Endothelial cell of umbilical vein (primary cell): ENCODE measurements around the gene CHRNA9. TPM values are rescaled to one million over a fixed set of nuclear protein-coding genes. Genes with fewer than 3 reads are reported as not detected.

Experiments
- Bru-seq: library from RNA; stranded (reverse); fragments of 400-500 nt; gene quantifications from one replicate; lab custom pipeline; 2021; lab: Mats Ljungman, UMichigan
- BruChase-seq, 2 experiments: library from RNA; stranded (reverse); fragments of 400-500 nt; gene quantifications; one replicate each; lab custom pipeline; 2021; lab: Mats Ljungman, UMichigan
- BruUV-seq: library from RNA; stranded (reverse); fragments of 400-500 nt; replicated peaks from 2 replicates; lab custom pipeline; 2021; lab: Mats Ljungman, UMichigan
- CTCF ChIA-PET: fragments of 300-600, 350-600 bp; sonication (Branson Sonifier 250); formaldehyde crosslinking; loops from one replicate; lab custom pipeline; 2021; ENCODE audit warnings: antibody characterized with exemption, inconsistent platforms; lab: Charles Lee
- POLR2A ChIA-PET: fragments of 300-600, 350-600 bp; sonication (Branson Sonifier 250); formaldehyde crosslinking; loops from one replicate; lab custom pipeline; 2021; ENCODE audit warnings: antibody characterized with exemption, inconsistent platforms; lab: Charles Lee
- DNase-seq: peaks from one replicate; pipeline ENCODE4 v3.0.0-alpha.2; 2011; ENCODE audit warnings: low read depth, low spot score
- FAIRE-seq: peaks from 2 replicates; lab custom pipeline; 2011; peaks lifted over from hg19 to GRCh38; lab: Jason Lieb, UNC
- H2AFZ ChIP-seq: 2 replicates; pipeline ENCODE4 v1.6.0; 2012; ENCODE audit warnings: low read depth, low read length, control low read depth, inconsistent platforms
- H3K27ac ChIP-seq: 2 replicates; pipeline ENCODE4 v1.5.1; 2011; ENCODE audit warnings: low read depth, mild to moderate bottlenecking, control low read depth, low read length, moderate library complexity; ENCODE audit not compliant: insufficient read depth
- H3K27me3 ChIP-seq, 2 experiments: 2 replicates each; pipeline versions ENCODE4 v1.6.0 to v1.6.1; 2011; ENCODE audit warnings: low read length in 2 of 2, mixed read lengths in 1 of 2; ENCODE audit not compliant: control insufficient read depth in 2 of 2, insufficient read depth in 2 of 2
- H3K36me3 ChIP-seq, 2 experiments: 2 replicates in 1 of 2; 3 replicates in 1 of 2; pipeline ENCODE4 v1.5.1; 2011; ENCODE audit warnings: low read length in 2 of 2, mild to moderate bottlenecking in 1 of 2, moderate library complexity in 1 of 2; ENCODE audit not compliant: control insufficient read depth in 2 of 2, insufficient read depth in 2 of 2; ENCODE audit errors: extremely low read depth in 1 of 2
- H3K4me1 ChIP-seq: 3 replicates; pipeline ENCODE4 v1.5.1; 2011; ENCODE audit warnings: mild to moderate bottlenecking, low read length; ENCODE audit not compliant: control insufficient read depth, insufficient read depth; ENCODE audit errors: extremely low read depth
- H3K4me2 ChIP-seq: 2 replicates; pipeline ENCODE4 v1.6.1; 2011; ENCODE audit warnings: low read length, control low read depth, mixed read lengths; ENCODE audit not compliant: insufficient read depth
- H3K4me3 ChIP-seq, 3 experiments: fragments of 200-600 bp in 1 of 3; sonication (generic), shearing (Covaris generic) in 1 of 3; replicated peaks in 1 of 3; 2 replicates each; pipeline ENCODE4 v1.5.1; 2011 to 2016; ENCODE audit warnings: control low read depth in 3 of 3, low read length in 3 of 3, mild to moderate bottlenecking in 2 of 3, inconsistent platforms in 1 of 3, low read depth in 1 of 3, moderate library complexity in 1 of 3; ENCODE audit not compliant: insufficient read depth in 1 of 3
- H3K79me2 ChIP-seq: 2 replicates; pipeline ENCODE4 v1.6.0; 2012; ENCODE audit warnings: low read length, inconsistent platforms; ENCODE audit not compliant: control insufficient read depth, insufficient read depth
- H3K9ac ChIP-seq: replicated peaks from 2 replicates; pipeline ENCODE3; 2011; ENCODE audit warnings: low read length, control low read depth; ENCODE audit not compliant: insufficient read depth; ENCODE audit errors: extremely low read depth
- H3K9me1 ChIP-seq: replicated peaks from 3 replicates; pipeline ENCODE4 v1.6.0; 2011; ENCODE audit warnings: mild to moderate bottlenecking, low read length; ENCODE audit not compliant: control insufficient read depth, insufficient read depth; ENCODE audit errors: extremely low read depth
- H3K9me3 ChIP-seq: replicated peaks from 2 replicates; pipeline ENCODE4 v1.5.1; 2012; ENCODE audit warnings: low read length, inconsistent platforms; ENCODE audit not compliant: control insufficient read depth, insufficient read depth
- H4K20me1 ChIP-seq: replicated peaks from 2 replicates; pipeline ENCODE3; 2011; ENCODE audit warnings: mild to moderate bottlenecking, low read length; ENCODE audit not compliant: control insufficient read depth, insufficient read depth; ENCODE audit errors: extremely low read depth
- CTCF ChIP-seq, 2 donors: IDR thresholded peaks; 1 replicate in 1 of 2; 2 replicates in 1 of 2; pipeline ENCODE4 v1.5.1; 2011; ENCODE audit warnings: low read length in 2 of 2, mild to moderate bottlenecking in 2 of 2, moderate library complexity in 2 of 2, control low read depth in 1 of 2, inconsistent platforms in 1 of 2, low read depth in 1 of 2; ENCODE audit not compliant: insufficient read depth in 1 of 2; ENCODE audit errors: extremely low read depth in 1 of 2
- EZH2 ChIP-seq: IDR thresholded peaks from 2 replicates; pipeline ENCODE4 v1.6.1; 2012; ENCODE audit warnings: borderline replicate concordance, low read depth, mild to moderate bottlenecking, moderate library complexity, low read length, inconsistent platforms; ENCODE audit not compliant: severe bottlenecking
- FOS ChIP-seq: IDR thresholded peaks from 2 replicates; pipeline ENCODE4 v1.6.1; 2011; ENCODE audit warnings: mild to moderate bottlenecking, low read length, moderate library complexity, borderline replicate concordance; ENCODE audit not compliant: insufficient read depth
- GATA2 ChIP-seq: IDR thresholded peaks from 2 replicates; pipeline ENCODE4 v1.7.0; 2011; ENCODE audit warnings: low read depth, mild to moderate bottlenecking, moderate library complexity, mixed read lengths, low read length; ENCODE audit not compliant: insufficient read length, insufficient read depth
- JUN ChIP-seq: IDR thresholded peaks from 2 replicates; pipeline ENCODE4 v1.6.1; 2011; ENCODE audit warnings: borderline replicate concordance, low read depth; ENCODE audit not compliant: insufficient read length, insufficient read depth
- MAX ChIP-seq: IDR thresholded peaks from 2 replicates; pipeline ENCODE4 v1.6.1; 2011; ENCODE audit not compliant: insufficient read depth, insufficient read length
- MYC ChIP-seq: IDR thresholded peaks from one replicate; pipeline ENCODE4 v1.6.1; 2011; ENCODE audit warnings: mild to moderate bottlenecking, low read depth, low read length
- POLR2A ChIP-seq: IDR thresholded peaks from 2 replicates; pipeline ENCODE4 v1.6.1; 2012; ENCODE audit warnings: low read depth, mild to moderate bottlenecking, control low read depth, low read length
- POLR2AphosphoS5 ChIP-seq: IDR thresholded peaks from 2 replicates; pipeline ENCODE4 v1.6.1; 2012; ENCODE audit warnings: low read depth, mild to moderate bottlenecking, control low read depth, low read length, moderate library complexity; ENCODE audit not compliant: insufficient read depth
- dilution Hi-C: fragments of 300-500 bp; cut with MboI; formaldehyde crosslinking; loops from one replicate; pipeline ENCODE4 v1.15.0; 2019; ENCODE audit warnings: low sequenced_read_pairs; ENCODE audit not compliant: extremely low pct_ligation_motif_present
- intact Hi-C: fragments of 100-400 bp; cut with micrococcal nuclease; formaldehyde crosslinking; loops from one replicate; pipeline ENCODE4 v1.10.0; 2022
- long read RNA-seq: library from polyadenylated mRNA; stranded (forward); transcript quantifications from one replicate; pipeline ENCODE4 v2.0.0, GENCODE V29; 2021
- polyA minus RNA-seq, 3 experiments: library from RNA; depleted of rRNA, polyadenylated mRNA; stranded (reverse); fragments of >200 nt; gene quantifications; 1 replicate in 1 of 3; 2 replicates in 2 of 3; pipeline ENCODE4 v1.2.3, GENCODE V29; 2011
- polyA plus RNA-seq, 4 experiments: library from polyadenylated mRNA; depleted of rRNA in 3 of 4; stranded (reverse) in 3 of 4; unstranded in 1 of 4; fragments of >200 nt; gene quantifications; 2 replicates each; pipeline versions ENCODE4 v1.2.1 to v1.2.3, GENCODE V29; 2011 to 2012; ENCODE audit warnings: missing spikeins in 1 of 4
- total RNA-seq: library from RNA; stranded (reverse); gene quantifications from 2 replicates; pipeline ENCODE4 v1.2.3, GENCODE V29; 2021

Gene CHRNA9
- total RNA-seq (not detected in 2 replicates), polyA plus RNA-seq (not detected in 2 replicates), polyA minus RNA-seq (not detected in 2 replicates), Bru-seq, nascent RNA (not detected), BruChase-seq, experiment 1, labeled RNA remaining after a 6-hour chase (not detected), BruChase-seq, experiment 2, labeled RNA remaining after a 2-hour chase (not detected)
- not detected in 2 replicates for polyA plus RNA-seq (2011; cell fraction: cytosol; rRNA removed)
- not detected in 2 replicates for polyA plus RNA-seq (2011; cell fraction: nucleus; rRNA removed)
- not detected in 2 replicates for polyA plus RNA-seq (2012)
- polyA minus RNA-seq (2011; cell fraction: cytosol; rRNA and poly(A)+ RNA removed): 32.4 TPM
- not detected in 2 replicates for polyA minus RNA-seq (2011; cell fraction: nucleus; rRNA and poly(A)+ RNA removed)
- long read RNA-seq: 0 reads

- H3K4me1 ChIP-seq: no peaks in the 10 kb centered on the region
- no peak within 1 kb of the TSS for H3K4me2 ChIP-seq
- H3K9me1 ChIP-seq: no peaks in the 10 kb centered on the region
- ChIA-PET CTCF (interaction anchor here (0.7 to 4.0 kb wide), 5 partner anchors 9 to 214 kb away, joined by 3 to 21 read pairs (median 3); no protein-coding TSS in a partner anchor), POLR2A (no interaction called here)
- H3K9ac ChIP-seq: no peak within 1 kb of the TSS
- H4K20me1 ChIP-seq: no peaks in the 10 kb centered on the region
- H3K79me2 ChIP-seq: no peaks in the 10 kb centered on the region
- H3K27me3 ChIP-seq: peaks cover 2 to 8% of the 10 kb centered on the region in 2 experiments
- no peak within 1 kb of the TSS for H3K27ac ChIP-seq
- no peak for FAIRE-seq
- no peak for DNase-seq
- dilution Hi-C loops: no loop called here
- H3K9me3 ChIP-seq: no peaks in the 10 kb centered on the region
- BruUV-seq: no TSS peak
- intact Hi-C loops: no loop called here
- H3K36me3 ChIP-seq: no peaks in the 10 kb centered on the region
- no peak for TF ChIP-seq FOS
- no peak for TF ChIP-seq CTCF (IDR thresholded peaks at IDR 0.05; ENCODE audit: extremely low read depth in 1 of 2, insufficient read depth in 1 of 2, low read depth in 1 of 2, low read length in 2 of 2)
- no peak for TF ChIP-seq POLR2A
- no peak for TF ChIP-seq JUN
- TF ChIP-seq POLR2AphosphoS5: no peak
- no peak for TF ChIP-seq EZH2
- no peak for TF ChIP-seq MYC
- no peak for TF ChIP-seq MAX
- TF ChIP-seq GATA2: no peak
- H2AFZ ChIP-seq: no peak within 1 kb of the TSS
- no peak within 1 kb of the TSS for H3K4me3 ChIP-seq
Observed at GRCh38 chr4:40334591-40335524, at the start of gene CHRNA9. Gene CHRNA9 (plus strand): TSS chr4:40335333. CDS start chr4:40335468, 135 bp downstream.
